Activated T-cell treated with anti-CD3 and anti-CD28 coated beads for 24 hours (primary cell): Measurements from ENCODE around the gene MS4A18.

Experiments used
- DNase-seq: peaks from one replicate; pipeline ENCODE4 v3.0.0-alpha.2; 2020; ENCODE audit warnings: low read depth

MS4A18 gene

DNA sequence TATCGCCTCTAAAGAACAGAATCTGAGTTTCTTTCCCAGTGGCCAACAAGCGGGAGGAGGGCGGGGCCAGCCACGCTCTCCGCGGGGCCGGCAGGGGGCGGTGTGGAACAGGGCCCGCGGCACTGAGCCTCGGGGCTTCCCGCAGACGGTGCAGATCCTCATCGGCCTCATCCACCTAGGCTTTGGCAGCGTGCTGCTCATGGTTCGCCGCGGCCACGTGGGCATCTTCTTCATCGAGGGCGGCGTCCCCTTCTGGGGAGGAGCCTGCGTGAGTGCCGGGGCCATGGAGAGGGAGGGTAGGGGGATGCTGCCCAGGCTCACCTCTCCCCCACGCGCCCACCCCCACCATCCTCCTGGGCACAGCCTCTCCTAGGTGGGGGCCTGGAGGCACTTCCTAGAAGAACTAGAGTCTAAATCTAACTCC, 42.9 kb downstream of the MS4A18 start:
- no peak for DNase-seq

DNA sequence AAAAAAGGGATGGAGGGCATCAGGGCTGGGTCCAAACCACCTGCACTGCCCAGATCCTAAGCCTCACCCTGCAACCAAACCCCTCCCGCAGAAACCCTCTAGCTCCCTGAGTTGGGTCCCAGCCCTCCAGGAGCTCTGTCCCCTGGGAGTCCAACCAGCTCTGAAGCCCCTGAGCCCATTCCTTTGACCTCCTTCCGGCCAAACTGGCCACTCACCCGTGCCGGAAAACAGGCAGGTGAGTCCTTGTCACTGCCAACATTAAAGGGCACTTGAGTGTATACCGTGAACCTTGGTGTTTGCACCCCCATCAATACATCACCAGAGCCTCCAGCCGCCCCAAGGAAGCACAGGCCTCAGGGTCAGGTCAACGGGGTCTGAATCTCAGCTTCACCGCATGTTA, 43.7 kb downstream of the MS4A18 start:
- no peak for DNase-seq

- no peak for DNase-seq
Observed at GRCh38 chr11:60769273-60769672, 44.8 kb downstream of the MS4A18 start.

DNA sequence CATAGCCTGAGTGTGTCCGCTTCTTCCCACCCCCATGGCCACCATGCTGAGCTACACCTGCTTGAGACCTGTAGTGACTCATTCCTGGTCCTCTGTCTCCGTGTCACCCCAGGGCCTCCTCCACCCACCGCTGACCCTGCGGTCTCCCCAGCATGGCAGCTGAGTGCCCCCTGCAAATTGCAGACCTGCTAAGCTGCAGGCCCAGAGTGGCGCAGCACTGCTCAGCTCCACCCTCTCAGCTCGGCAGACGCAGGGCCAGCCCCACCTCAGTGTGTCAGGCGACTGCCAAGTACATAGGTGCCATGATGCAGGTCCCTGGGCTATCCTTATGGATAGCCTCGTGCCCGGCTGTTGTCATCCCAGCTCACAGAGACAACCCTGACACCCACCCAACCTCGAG, 45.3 kb downstream of the MS4A18 start:
- no peak for DNase-seq

GRCh38 chr11:60771146-60771545, 46.6 kb downstream of the MS4A18 start:
- no peak for DNase-seq

- no peak for DNase-seq
Observed at GRCh38 chr11:60771879-60772525, 47.5 kb downstream of the MS4A18 start.

DNA sequence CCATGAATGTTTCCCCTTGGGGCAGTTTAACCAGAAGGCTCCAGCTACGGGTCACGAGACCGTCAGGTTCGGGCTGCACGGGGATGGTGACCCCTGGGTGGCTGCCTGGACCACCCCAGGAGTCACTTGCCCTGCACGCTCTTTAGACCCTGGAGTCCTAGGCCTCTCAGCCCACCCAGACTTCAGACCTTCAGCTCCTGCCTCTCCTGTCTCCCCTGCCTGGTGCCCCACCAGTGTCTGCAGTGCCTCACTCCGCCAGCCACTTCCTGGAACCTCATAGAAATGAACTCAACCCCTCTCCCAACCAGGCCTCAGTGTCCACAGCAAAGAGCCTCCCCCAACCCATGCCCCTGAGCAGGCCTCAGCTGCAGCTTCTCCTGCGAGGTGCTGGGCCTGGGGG, 48.1 kb downstream of the MS4A18 start:
- no peak for DNase-seq

GRCh38 chr11:60774726-60775125, 50.2 kb downstream of the MS4A18 start:
- DNase-seq, result no peak

- DNase-seq, result peak; percentile 77
Observed at GRCh38 chr11:60775420-60775961, 51.0 kb downstream of the MS4A18 start.

- no peak for DNase-seq
Observed at GRCh38 chr11:60776167-60776566, 51.6 kb downstream of the MS4A18 start.

- DNase-seq, result no peak
Observed at GRCh38 chr11:60777106-60777505, 52.6 kb downstream of the MS4A18 start.

DNA sequence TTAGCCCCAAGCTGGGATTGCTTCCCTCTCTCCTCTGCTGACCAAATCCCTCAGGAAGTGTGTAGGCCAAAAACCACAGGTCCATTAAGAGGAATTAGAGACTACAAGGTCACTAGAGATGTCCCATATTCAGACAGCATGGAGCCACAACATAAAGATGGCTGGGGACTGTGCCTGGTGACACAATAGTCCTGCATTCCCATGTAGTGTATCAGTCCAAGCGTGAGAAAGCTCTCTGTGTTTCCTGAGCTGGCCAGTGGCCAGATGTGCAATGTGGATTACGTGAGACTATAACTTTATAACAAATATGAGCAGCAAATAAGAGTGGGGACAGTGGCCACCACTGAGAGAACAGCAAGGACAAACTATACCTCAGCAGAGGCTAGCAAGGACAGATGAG, 53.1 kb downstream of the MS4A18 start:
- DNase-seq, result no peak

GRCh38 chr11:60780065-60780464, 55.5 kb downstream of the MS4A18 start:
- no peak for DNase-seq

DNA sequence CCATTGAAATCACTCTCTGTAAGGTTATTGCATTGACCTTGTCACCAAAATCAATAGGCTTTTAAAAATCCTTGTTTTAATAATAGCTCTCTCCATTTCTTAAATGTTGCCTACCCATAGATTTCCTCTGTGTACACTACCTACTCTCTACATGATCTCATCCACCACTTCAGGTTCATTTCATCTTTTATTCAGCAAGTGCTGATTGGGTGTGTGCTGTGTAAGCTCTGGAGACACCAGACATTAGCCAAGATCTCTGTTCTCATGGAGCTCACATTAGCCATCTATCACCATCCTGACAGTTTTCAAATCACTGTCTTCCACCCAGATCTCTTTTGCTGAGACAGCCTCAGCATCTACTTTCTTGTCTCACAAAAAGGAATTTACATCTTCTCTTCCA, 56.3 kb downstream of the MS4A18 start:
- no peak for DNase-seq

- DNase-seq, result no peak
Observed at GRCh38 chr11:60781286-60781980, 56.9 kb downstream of the MS4A18 start.

DNA sequence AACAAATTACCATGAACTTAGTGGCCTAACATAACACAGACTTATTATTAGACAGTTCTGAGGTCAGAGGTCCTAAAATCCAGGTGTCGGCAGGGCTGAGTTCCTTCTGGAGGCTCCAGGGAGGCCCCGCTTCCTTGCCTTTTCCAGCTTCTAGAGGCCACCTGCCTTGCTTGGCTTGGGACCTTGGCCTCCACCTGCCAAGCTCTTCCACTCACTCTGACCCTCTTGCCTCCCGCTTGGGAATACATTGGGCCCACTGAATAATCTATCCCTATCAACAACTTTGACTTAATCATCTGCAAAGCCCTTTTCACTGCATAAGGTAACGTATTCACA, 57.4 kb downstream of the MS4A18 start:
- no peak for DNase-seq

DNA sequence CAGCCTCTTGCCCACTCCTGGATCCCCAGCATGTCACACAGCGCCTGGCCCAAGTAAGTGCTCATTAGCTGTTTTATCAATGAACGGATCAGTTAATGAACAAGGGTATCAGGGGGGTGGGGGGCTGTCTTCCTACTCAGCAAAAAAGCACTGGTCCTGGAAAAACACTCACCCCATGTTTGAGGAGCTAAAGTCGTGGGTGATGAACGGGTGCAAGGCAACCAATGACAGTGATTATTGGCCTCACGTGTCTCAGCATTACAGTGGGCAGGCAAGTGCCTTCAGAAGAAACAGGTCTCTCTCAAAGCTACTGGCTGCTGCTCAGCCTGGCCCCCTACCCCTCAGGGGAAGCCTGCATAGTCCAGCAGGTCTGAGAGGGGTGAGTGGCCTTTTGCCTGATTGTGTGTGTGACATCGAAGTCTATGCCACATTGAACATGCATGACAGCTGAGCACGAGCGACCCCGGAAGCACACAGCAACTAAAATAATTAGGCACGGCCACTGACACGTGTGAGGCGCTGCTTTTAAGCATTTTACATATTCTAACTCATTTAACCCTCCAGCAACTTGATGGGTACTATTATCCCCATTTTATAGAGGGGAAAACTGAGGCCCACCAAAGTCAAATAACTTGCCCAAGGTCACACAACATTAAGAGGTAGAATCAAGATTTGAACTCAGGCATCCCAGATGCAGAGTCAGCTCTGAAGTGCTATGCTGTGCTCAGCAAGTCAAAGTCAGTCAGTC, 58.0 kb downstream of the MS4A18 start:
- no peak for DNase-seq

DNA sequence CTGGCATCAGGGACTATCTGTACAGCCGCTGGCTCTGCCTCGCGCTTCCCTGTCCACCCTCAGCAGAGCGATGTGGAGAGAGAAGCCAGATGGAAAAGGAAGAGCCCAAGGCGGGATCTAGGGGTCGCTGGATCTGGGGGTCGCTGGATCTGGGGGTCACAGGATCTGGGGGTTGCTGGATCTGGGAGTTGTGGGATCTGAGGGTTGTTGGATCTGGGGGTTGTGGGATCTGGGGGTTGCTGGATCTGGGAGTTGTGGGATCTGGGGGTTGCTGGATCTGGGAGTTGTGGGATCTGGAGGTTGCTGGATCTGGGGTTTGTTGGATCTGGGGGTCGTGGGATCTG, 58.6 kb downstream of the MS4A18 start:
- DNase-seq, result no peak

- no peak for DNase-seq
Observed at GRCh38 chr11:60783911-60784310, 59.4 kb downstream of the MS4A18 start.

DNA sequence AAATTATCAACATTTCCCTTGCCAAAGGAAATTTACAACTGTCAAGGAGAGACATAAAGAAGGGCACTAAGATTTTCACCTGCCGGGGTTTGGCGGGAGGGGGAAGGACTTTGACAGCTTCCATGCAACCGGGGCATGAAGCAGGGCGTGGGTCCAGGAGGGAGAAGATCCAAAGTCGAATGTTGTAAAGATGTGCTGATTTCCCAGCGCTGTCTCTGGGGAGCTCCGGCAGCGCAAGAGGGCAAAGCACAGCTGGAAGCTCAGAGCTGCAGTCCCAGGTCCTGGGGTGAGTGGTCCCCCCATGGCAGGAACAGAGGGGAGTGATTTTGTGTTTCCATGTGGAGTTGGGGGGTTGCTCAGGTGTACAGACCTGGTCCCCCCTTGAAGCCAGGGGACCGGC, 60.6 kb downstream of the MS4A18 start, which contains the start of gene MS4A10:
Gene MS4A10, plus strand, starts transcription at position 198 of the 400 bp plus-strand sequence. CDS start 5,003 bp downstream, outside the sequence.
- DNase-seq, result no peak

DNA sequence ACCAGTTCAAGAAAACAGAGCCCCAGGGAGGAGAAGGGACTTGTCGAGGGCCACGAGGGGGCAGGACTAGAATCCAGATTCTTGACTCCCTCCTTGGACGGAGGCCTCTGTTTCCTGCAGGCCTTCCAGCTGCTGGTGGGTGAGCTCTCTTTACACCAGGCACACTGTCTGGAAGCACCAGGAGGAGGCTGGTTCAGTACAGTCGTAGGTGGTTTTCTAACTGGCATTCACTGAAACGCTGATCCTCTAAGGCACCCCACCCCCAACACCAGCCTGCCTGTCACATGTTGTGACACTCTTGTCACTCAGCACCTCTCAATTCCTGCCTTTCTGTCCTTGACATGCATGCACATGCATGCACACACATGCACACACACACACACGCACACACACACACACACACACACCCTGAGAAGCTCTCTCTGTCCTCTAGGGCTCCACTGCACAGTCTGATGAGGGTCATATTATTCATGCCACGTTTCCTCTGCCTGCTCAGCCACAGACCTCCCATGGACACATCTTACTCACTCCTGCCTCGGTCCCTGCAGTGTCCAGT, 61.4 kb downstream of the MS4A18 start:
- DNase-seq, result no peak

- DNase-seq, result no peak
Observed at GRCh38 chr11:60786811-60787567, 62.5 kb downstream of the MS4A18 start.
